Nephron (organoid): ENCODE results near the gene GAL.
"Not testable (repeated sequence)": the region's sequence is repeated elsewhere in the genome, so short reads cannot be mapped to it uniquely, and the experiment has no call there.

ENCODE experiments used
- H3K27ac Mint-ChIP-seq, 3 experiments: 2 replicates each; pipeline ENCODE4 v1.8.0; 2020; ENCODE audit warnings: mixed read lengths in 3 of 3, mild to moderate bottlenecking in 2 of 3, moderate library complexity in 1 of 3
- H3K27me3 Mint-ChIP-seq: 2 replicates; pipeline ENCODE4 v1.8.0; 2021; ENCODE audit warnings: low read depth, mild to moderate bottlenecking, moderate library complexity, mixed read lengths
- H3K36me3 Mint-ChIP-seq: 2 replicates; pipeline ENCODE4 v1.8.0; 2020; ENCODE audit warnings: low read depth, mixed read lengths
- H3K4me1 Mint-ChIP-seq: 2 replicates; pipeline ENCODE4 v1.8.0; 2020; ENCODE audit warnings: mixed read lengths
- H3K4me3 Mint-ChIP-seq, 3 experiments: 2 replicates each; pipeline ENCODE4 v1.8.0; 2020; ENCODE audit warnings: mild to moderate bottlenecking in 3 of 3, mixed read lengths in 3 of 3, moderate library complexity in 2 of 3
- H3K9me3 Mint-ChIP-seq: 2 replicates; pipeline ENCODE4 v1.8.0; 2020; ENCODE audit warnings: mixed read lengths
- CTCF ChIP-seq, 3 experiments: fragments of 200-600 bp; sonication (generic); IDR thresholded peaks; one replicate each; pipeline ENCODE4 v1.5.0; 2021; ENCODE audit warnings: antibody characterized with exemption in 3 of 3; ENCODE audit not compliant: unreplicated experiment in 3 of 3

GAL gene

GRCh38 chr11:68684385-68685356 is at the start of gene GAL:
TSS of gene GAL (plus strand) at chr11:68684544. CDS start at chr11:68684924, 380 bp downstream.
- Mint-ChIP-seq H3K27ac (no peak within 1 kb of the TSS), H3K27me3 (peaks cover 77% of the 10 kb centered on the region), H3K36me3 (no peaks in the 10 kb centered on the region), H3K4me1 (peaks cover 21% of the 10 kb centered on the region), H3K4me3 (peak within 1 kb of the TSS; percentile 61 to 66 (median 63)), H3K9me3 (no peaks in the 10 kb centered on the region)
- no peak for TF ChIP-seq CTCF (IDR thresholded peaks at IDR 0.05; ENCODE audit: unreplicated experiment in 3 of 3)

GRCh38 chr11:68634606-68635005 is 49.7 kb upstream of the GAL start:
- H3K27ac Mint-ChIP-seq, H3K4me3 Mint-ChIP-seq, H3K27me3 Mint-ChIP-seq, H3K36me3 Mint-ChIP-seq, H3K4me1 Mint-ChIP-seq, H3K9me3 Mint-ChIP-seq: not testable (repeated sequence)

- not testable (repeated sequence) for H3K9me3 Mint-ChIP-seq, H3K4me3 Mint-ChIP-seq, H3K27me3 Mint-ChIP-seq, H3K4me1 Mint-ChIP-seq, H3K27ac Mint-ChIP-seq, H3K36me3 Mint-ChIP-seq
These were observed 49.2 kb upstream of the GAL start for GRCh38 chr11:68635172-68635571.

GRCh38 chr11:68635883-68636282 is 48.5 kb upstream of the GAL start:
- H3K27me3 Mint-ChIP-seq, H3K4me3 Mint-ChIP-seq, H3K4me1 Mint-ChIP-seq, H3K9me3 Mint-ChIP-seq, H3K36me3 Mint-ChIP-seq, H3K27ac Mint-ChIP-seq: not testable (repeated sequence)

- not testable (repeated sequence) for H3K9me3 Mint-ChIP-seq, H3K4me1 Mint-ChIP-seq, H3K4me3 Mint-ChIP-seq, H3K27ac Mint-ChIP-seq, H3K36me3 Mint-ChIP-seq
- peaks cover 30% of the 10 kb centered on the region for H3K27me3 Mint-ChIP-seq
These were observed 45.0 kb upstream of the GAL start for GRCh38 chr11:68639322-68639721.

GRCh38 chr11:68641880-68642279 is 42.5 kb upstream of the GAL start:
- Mint-ChIP-seq H3K27ac (no peak overlapping the region), H3K4me1 (no peaks in the 10 kb centered on the region), H3K27me3 (peaks cover 29% of the 10 kb centered on the region), H3K9me3 (peaks cover 20% of the 10 kb centered on the region), H3K4me3 (no peak overlapping the region), H3K36me3 (peaks cover 4% of the 10 kb centered on the region)
- TF ChIP-seq CTCF (IDR thresholded peaks at IDR 0.05; ENCODE audit: unreplicated experiment in 3 of 3), result no peak

GRCh38 chr11:68643585-68643984 is 40.8 kb upstream of the GAL start:
- Mint-ChIP-seq H3K9me3 (peaks cover 27% of the 10 kb centered on the region), H3K27ac (no peak overlapping the region), H3K36me3 (peaks cover 9% of the 10 kb centered on the region), H3K4me1 (no peaks in the 10 kb centered on the region), H3K4me3 (no peak overlapping the region), H3K27me3 (peaks cover 29% of the 10 kb centered on the region)
- no peak for TF ChIP-seq CTCF (IDR thresholded peaks at IDR 0.05; ENCODE audit: unreplicated experiment in 3 of 3)

GRCh38 chr11:68646832-68647231 is 37.5 kb upstream of the GAL start:
- H3K4me3 Mint-ChIP-seq, result no peak overlapping the region

More at GRCh38 chr11:68646832-68647231, 37.5 kb upstream of the GAL start:
- Mint-ChIP-seq H3K4me1 (no peaks in the 10 kb centered on the region), H3K36me3 (peaks cover 9% of the 10 kb centered on the region), H3K27me3 (peaks cover 15% of the 10 kb centered on the region), H3K27ac (no peak overlapping the region), H3K9me3 (peaks cover 27% of the 10 kb centered on the region)
- no peak for TF ChIP-seq CTCF (IDR thresholded peaks at IDR 0.05; ENCODE audit: unreplicated experiment in 3 of 3)
